ENCODE results near the gene FAM20C. TPM values are rescaled to one million over a fixed set of nuclear protein-coding genes. Genes with fewer than 3 reads are reported as not detected.

Gene FAM20C
- total RNA-seq, 1 experiment from 2014 or later: 62.6 TPM

DNA sequence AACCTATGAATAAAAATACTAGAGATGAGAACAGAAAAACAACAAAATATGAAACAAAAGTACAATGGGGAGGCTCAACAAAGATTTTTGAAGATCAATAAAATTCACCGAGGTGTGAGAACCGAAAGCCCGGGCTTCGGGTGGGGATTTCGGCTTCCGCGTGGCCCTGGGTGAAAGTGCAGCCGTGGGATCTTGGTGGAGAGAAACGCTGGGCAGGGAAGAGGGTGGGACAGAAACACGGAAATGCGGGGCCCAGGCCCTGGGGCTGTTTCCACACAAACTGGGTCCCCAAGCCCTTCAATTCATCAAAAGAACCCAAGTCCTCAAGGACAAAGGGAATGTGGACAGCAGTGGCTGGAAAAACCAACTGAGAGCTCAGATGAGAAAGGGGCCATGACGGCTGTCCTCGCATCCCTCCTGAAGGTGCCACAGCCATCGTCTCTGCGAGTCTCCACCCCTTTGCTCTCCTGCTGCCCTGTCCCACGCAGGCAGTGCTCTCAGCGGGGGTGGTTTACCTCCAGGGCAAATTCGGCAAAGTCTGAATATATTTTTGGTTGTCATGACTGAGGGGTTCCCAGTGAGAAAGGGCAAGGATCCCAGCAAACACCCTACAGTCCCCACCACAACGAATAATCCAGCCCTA is 117.3 kb downstream of the FAM20C start:
- Histone ChIP-seq H2BK20ac (ENCODE audit: low read depth, low read length, poor library complexity, severe bottlenecking) (no peak overlapping the region), H2BK120ac (ENCODE audit: low read depth, low read length, poor library complexity, severe bottlenecking) (no peak overlapping the region), H3K56ac (ENCODE audit: insufficient read length, low read depth, low read length) (no peak overlapping the region), H3K4ac (ENCODE audit: low read depth, low read length) (no peak overlapping the region), H3K4me1 (ENCODE audit: insufficient read depth, low read length) (no peaks in the 10 kb centered on the region), H4K8ac (replicated peaks; ENCODE audit: insufficient read length, low read depth, low read length) (no peak overlapping the region), H3K27ac (ENCODE audit: insufficient read length, low read depth, low read length) (no peak overlapping the region), H2BK5ac (ENCODE audit: insufficient read length, low read length) (no peak overlapping the region), H2AFZ (ENCODE audit: low read length) (no peak overlapping the region), H2AK5ac (ENCODE audit: insufficient read length, low read length) (no peak overlapping the region), H3T11ph (ENCODE audit: low read length) (no peak overlapping the region), H3K23me2 (ENCODE audit: insufficient read length, low read depth, low read length, poor library complexity, severe bottlenecking) (no peaks in the 10 kb centered on the region), H3K79me1 (ENCODE audit: insufficient read depth, low read depth, low read length, poor library complexity, severe bottlenecking) (no peaks in the 10 kb centered on the region), H2BK12ac (ENCODE audit: insufficient read length, low read depth, low read length) (no peak overlapping the region), H4K91ac (ENCODE audit: insufficient read length, low read depth, low read length) (no peak overlapping the region), H3K23ac (ENCODE audit: insufficient read length, low read depth, low read length) (no peak overlapping the region), H3K14ac (ENCODE audit: insufficient read depth, low read length) (no peak overlapping the region), H4K20me1 (ENCODE audit: control insufficient read depth, insufficient read depth, insufficient read length) (no peaks in the 10 kb centered on the region), H2BK15ac (ENCODE audit: low read depth, low read length) (no peak overlapping the region), H3K79me2 (ENCODE audit: insufficient read depth, low read length) (no peaks in the 10 kb centered on the region), H4K5ac (ENCODE audit: insufficient read length, low read depth, low read length) (no peak overlapping the region), H3K9ac (ENCODE audit: extremely low read depth, insufficient read length, low read length) (no peak overlapping the region), H3K4me2 (ENCODE audit: insufficient read depth, insufficient read length, low read length) (no peak overlapping the region), H3K9me3 (ENCODE audit: control insufficient read depth, low read depth, low read length) (no peaks in the 10 kb centered on the region), H3K27me3 (ENCODE audit: insufficient read depth, low read length) (no peaks in the 10 kb centered on the region), H3K18ac (ENCODE audit: insufficient read length, low read depth, low read length) (no peak overlapping the region)
- Mint-ChIP-seq H3K4me1 (peaks cover 0 to 6% of the 10 kb centered on the region in 2 experiments; a peak in 2 of 4 replicates), H3K27ac (no peak overlapping the region; a peak in 1 of 7 replicates), H3K27me3 (ENCODE audit: low read depth) (peaks cover 16% of the 10 kb centered on the region), H3K4me3 (no peak overlapping the region), H3K36me3 (ENCODE audit: insufficient read depth in 1 of 3, low read depth in 3 of 3) (no peaks in the 10 kb centered on the region; a peak in 1 of 7 replicates), H3K9me3 (peaks cover 17 to 19% of the 10 kb centered on the region in 2 experiments)
- DNase-seq: no peak
- TF ChIP-seq, protein P1, sequence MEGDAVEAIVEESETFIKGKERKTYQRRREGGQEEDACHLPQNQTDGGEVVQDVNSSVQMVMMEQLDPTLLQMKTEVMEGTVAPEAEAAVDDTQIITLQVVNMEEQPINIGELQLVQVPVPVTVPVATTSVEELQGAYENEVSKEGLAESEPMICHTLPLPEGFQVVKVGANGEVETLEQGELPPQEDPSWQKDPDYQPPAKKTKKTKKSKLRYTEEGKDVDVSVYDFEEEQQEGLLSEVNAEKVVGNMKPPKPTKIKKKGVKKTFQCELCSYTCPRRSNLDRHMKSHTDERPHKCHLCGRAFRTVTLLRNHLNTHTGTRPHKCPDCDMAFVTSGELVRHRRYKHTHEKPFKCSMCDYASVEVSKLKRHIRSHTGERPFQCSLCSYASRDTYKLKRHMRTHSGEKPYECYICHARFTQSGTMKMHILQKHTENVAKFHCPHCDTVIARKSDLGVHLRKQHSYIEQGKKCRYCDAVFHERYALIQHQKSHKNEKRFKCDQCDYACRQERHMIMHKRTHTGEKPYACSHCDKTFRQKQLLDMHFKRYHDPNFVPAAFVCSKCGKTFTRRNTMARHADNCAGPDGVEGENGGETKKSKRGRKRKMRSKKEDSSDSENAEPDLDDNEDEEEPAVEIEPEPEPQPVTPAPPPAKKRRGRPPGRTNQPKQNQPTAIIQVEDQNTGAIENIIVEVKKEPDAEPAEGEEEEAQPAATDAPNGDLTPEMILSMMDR (conservative IDR thresholded peaks at IDR 0.05): no peak
- no CpG with 5 or more reads among the region's 19 CpGs for WGBS (ENCODE audit: extremely low coverage, insufficient read length, low lambda C conversion rate)

Other genes with a start within 250 kb of the FAM20C start
- gene FOXL3, start 97.6 kb downstream of the FAM20C start, total RNA-seq (2021): not detected in 2 replicates